Mesenchymal stem cell (in vitro differentiated cells and primary cell): ENCODE measurements around the gene FRMD4A.

Experiments
- DNase-seq: peaks from one replicate; pipeline ENCODE4 v3.0.0-alpha.2; 2013
- H2AFZ ChIP-seq: one replicate; pipeline ENCODE4 v1.6.1; 2013; ENCODE audit warnings: low read depth, mild to moderate bottlenecking, control low read depth, inconsistent platforms, low read length, moderate library complexity
- H2AK5ac ChIP-seq: 2 replicates; pipeline ENCODE4 v1.6.1; 2013; ENCODE audit warnings: low read length, moderate library complexity, mild to moderate bottlenecking, inconsistent platforms; ENCODE audit not compliant: severe bottlenecking
- H2BK120ac ChIP-seq: one replicate; pipeline ENCODE4 v1.6.1; 2013; ENCODE audit warnings: low read depth, mild to moderate bottlenecking, inconsistent platforms, low read length, moderate library complexity
- H2BK12ac ChIP-seq, 2 experiments: one replicate each; pipeline ENCODE4 v1.6.1; 2013; ENCODE audit warnings: inconsistent platforms in 2 of 2, low read length in 2 of 2, mild to moderate bottlenecking in 2 of 2, moderate library complexity in 2 of 2, control low read depth in 1 of 2
- H2BK15ac ChIP-seq: one replicate; pipeline ENCODE4 v1.6.1; 2013; ENCODE audit warnings: mild to moderate bottlenecking, low read depth, inconsistent platforms; ENCODE audit not compliant: poor library complexity, severe bottlenecking
- H2BK5ac ChIP-seq: 2 replicates; pipeline ENCODE4 v1.6.1; 2013; ENCODE audit warnings: low read depth, mild to moderate bottlenecking, low read length, control low read depth, inconsistent platforms; ENCODE audit not compliant: poor library complexity, severe bottlenecking
- H3K14ac ChIP-seq, 2 experiments: one replicate each; pipeline ENCODE4 v1.6.1; 2013; ENCODE audit warnings: inconsistent platforms in 2 of 2, low read length in 2 of 2, control low read depth in 1 of 2, mild to moderate bottlenecking in 1 of 2, moderate library complexity in 1 of 2
- H3K18ac ChIP-seq, 2 experiments: one replicate each; pipeline ENCODE4 v1.6.1; 2013; ENCODE audit warnings: inconsistent platforms in 2 of 2, low read length in 2 of 2, control low read depth in 1 of 2, low read depth in 1 of 2, mild to moderate bottlenecking in 1 of 2
- H3K23ac ChIP-seq, 2 experiments: one replicate each; pipeline ENCODE4 v1.6.1; 2013; ENCODE audit warnings: inconsistent platforms in 2 of 2, low read length in 2 of 2, mild to moderate bottlenecking in 2 of 2, moderate library complexity in 2 of 2, control low read depth in 1 of 2
- H3K27ac ChIP-seq: 2 replicates; pipeline ENCODE4 v1.5.1; 2013; ENCODE audit warnings: mild to moderate bottlenecking, moderate library complexity, low read length, control low read depth, inconsistent platforms; ENCODE audit not compliant: poor library complexity, severe bottlenecking
- H3K27me3 ChIP-seq, 2 experiments: 2 replicates each; pipeline versions ENCODE4 v1.6.1 to v1.7.0; 2013; ENCODE audit warnings: low read length in 2 of 2, mild to moderate bottlenecking in 2 of 2, moderate library complexity in 2 of 2, control low read depth in 1 of 2, inconsistent platforms in 1 of 2; ENCODE audit not compliant: control insufficient read depth in 1 of 2, insufficient read depth in 1 of 2
- H3K36me3 ChIP-seq, 2 experiments: 2 replicates each; pipeline versions ENCODE4 v1.6.1 to v1.7.0; 2013; ENCODE audit warnings: low read length in 2 of 2, control low read depth in 1 of 2, inconsistent platforms in 1 of 2, low read depth in 1 of 2, mild to moderate bottlenecking in 1 of 2; ENCODE audit not compliant: insufficient read depth in 2 of 2, control insufficient read depth in 1 of 2
- H3K4ac ChIP-seq, 2 experiments: one replicate each; pipeline ENCODE4 v1.6.1; 2013; ENCODE audit warnings: inconsistent platforms in 2 of 2, low read length in 2 of 2, mild to moderate bottlenecking in 2 of 2, moderate library complexity in 2 of 2, control low read depth in 1 of 2, low read depth in 1 of 2
- H3K4me1 ChIP-seq: 2 replicates; pipeline ENCODE4 v1.6.1; 2013; ENCODE audit warnings: low read depth, low read length, control low read depth; ENCODE audit not compliant: control insufficient read depth, insufficient read depth
- H3K4me2 ChIP-seq: 2 replicates; pipeline ENCODE4 v1.6.1; 2013; ENCODE audit warnings: low read length, mild to moderate bottlenecking, inconsistent platforms; ENCODE audit not compliant: poor library complexity, severe bottlenecking
- H3K4me3 ChIP-seq, 2 experiments: 2 replicates each; pipeline versions ENCODE4 v1.5.1 to v1.7.0; 2013; ENCODE audit warnings: low read length in 2 of 2, mild to moderate bottlenecking in 2 of 2, control low read depth in 1 of 2, low read depth in 1 of 2; ENCODE audit not compliant: insufficient read depth in 1 of 2
- H3K79me1 ChIP-seq: replicated peaks from 2 replicates; pipeline ENCODE4 v1.6.1; 2013; ENCODE audit warnings: mild to moderate bottlenecking, control low read depth, low read length, inconsistent platforms; ENCODE audit not compliant: poor library complexity, severe bottlenecking
- H3K9ac ChIP-seq: 2 replicates; pipeline ENCODE4 v1.7.0; 2013; ENCODE audit warnings: mild to moderate bottlenecking, low read length, moderate library complexity
- H3K9me3 ChIP-seq: 2 replicates; pipeline ENCODE4 v1.7.0; 2013; ENCODE audit warnings: mild to moderate bottlenecking, low read length; ENCODE audit not compliant: control insufficient read depth
- H4K8ac ChIP-seq: one replicate; pipeline ENCODE4 v1.6.1; 2013; ENCODE audit warnings: inconsistent platforms, mild to moderate bottlenecking, low read length, moderate library complexity
- H4K91ac ChIP-seq: one replicate; pipeline ENCODE4 v1.6.1; 2013; ENCODE audit warnings: mild to moderate bottlenecking, low read length, inconsistent platforms
- WGBS: methylation state at CpG from one replicate; pipeline ENCODE4 v1.1.7; 2013; ENCODE audit warnings: mixed read lengths; 5-methylcytosine and 5-hydroxymethylcytosine counted together

Gene FRMD4A

GRCh38 chr10:14369906-14370305 lies 39.2 kb upstream of the FRMD4A start:
- DNase-seq: no peak
- no peak overlapping the region for H3K14ac ChIP-seq
- no peak overlapping the region for H2BK15ac ChIP-seq

GRCh38 chr10:14366760-14367159 lies 36.0 kb upstream of the FRMD4A start:
- no peak overlapping the region for H3K4me2 ChIP-seq
- H3K14ac ChIP-seq: no peak overlapping the region
- no peak overlapping the region for H2BK15ac ChIP-seq
- no peak overlapping the region for H3K4ac ChIP-seq
- no peak overlapping the region for H4K91ac ChIP-seq
- H2BK120ac ChIP-seq: no peak overlapping the region
- no peak overlapping the region for H2BK5ac ChIP-seq
- H2AFZ ChIP-seq: no peak overlapping the region
- peaks cover 5% of the 10 kb centered on the region for H3K9me3 ChIP-seq
- H2AK5ac ChIP-seq: no peak overlapping the region
- H3K27ac ChIP-seq: no peak overlapping the region
- WGBS: 95% methylated on average over 1 of the region's 1 CpG
- H4K8ac ChIP-seq: no peak overlapping the region
- no peak overlapping the region for H3K9ac ChIP-seq
- no peak overlapping the region for H3K4me3 ChIP-seq
- H3K27me3 ChIP-seq: peaks cover 5 to 92% of the 10 kb centered on the region in 2 experiments
- peaks cover 9% of the 10 kb centered on the region for H3K4me1 ChIP-seq
- H2BK12ac ChIP-seq: no peak overlapping the region
- H3K79me1 ChIP-seq: no peaks in the 10 kb centered on the region
- no peaks in the 10 kb centered on the region for H3K36me3 ChIP-seq
- no peak for DNase-seq
- no peak overlapping the region for H3K18ac ChIP-seq
- no peak overlapping the region for H3K23ac ChIP-seq

More at GRCh38 chr10:14369906-14370305, 39.2 kb upstream of the FRMD4A start:
- Histone ChIP-seq H3K23ac (no peak overlapping the region), H3K27ac (no peak overlapping the region), H3K27me3 (peaks cover 10 to 90% of the 10 kb centered on the region in 2 experiments), H3K4me3 (no peak overlapping the region), H2BK12ac (no peak overlapping the region), H3K9me3 (peaks cover 5% of the 10 kb centered on the region), H3K4me2 (no peak overlapping the region), H3K36me3 (no peaks in the 10 kb centered on the region), H2BK5ac (no peak overlapping the region), H3K9ac (no peak overlapping the region), H4K91ac (no peak overlapping the region), H3K4me1 (no peaks in the 10 kb centered on the region), H2BK120ac (no peak overlapping the region), H3K18ac (no peak overlapping the region), H2AFZ (no peak overlapping the region), H3K79me1 (no peaks in the 10 kb centered on the region), H2AK5ac (no peak overlapping the region), H3K4ac (no peak overlapping the region), H4K8ac (no peak overlapping the region)

- Histone ChIP-seq H4K91ac (no peak overlapping the region), H3K4me3 (no peak overlapping the region), H2BK15ac (no peak overlapping the region), H3K27ac (no peak overlapping the region), H3K18ac (no peak overlapping the region), H2AK5ac (no peak overlapping the region), H3K9me3 (peaks cover 5% of the 10 kb centered on the region), H2AFZ (no peak overlapping the region), H3K4me2 (no peak overlapping the region), H3K27me3 (peaks cover 5 to 91% of the 10 kb centered on the region in 2 experiments), H3K14ac (no peak overlapping the region), H3K23ac (no peak overlapping the region), H3K9ac (no peak overlapping the region), H2BK12ac (no peak overlapping the region), H3K79me1 (no peaks in the 10 kb centered on the region), H3K4ac (no peak overlapping the region), H2BK120ac (no peak overlapping the region), H4K8ac (no peak overlapping the region), H3K4me1 (peaks cover 9% of the 10 kb centered on the region), H3K36me3 (no peaks in the 10 kb centered on the region), H2BK5ac (no peak overlapping the region)
- no peak for DNase-seq
- 80% methylated on average over 5 of the region's 6 CpGs for WGBS
These were observed 34.5 kb upstream of the FRMD4A start for GRCh38 chr10:14365266-14365665.

GRCh38 chr10:14362104-14362503 lies 31.4 kb upstream of the FRMD4A start:
- Histone ChIP-seq H2BK15ac (no peak overlapping the region), H3K27ac (no peak overlapping the region), H4K8ac (no peak overlapping the region), H2AFZ (no peak overlapping the region), H3K27me3 (peaks cover 5 to 85% of the 10 kb centered on the region in 2 experiments), H3K9me3 (no peaks in the 10 kb centered on the region), H3K4me3 (no peak overlapping the region), H3K4me2 (no peak overlapping the region), H3K18ac (no peak overlapping the region), H2BK12ac (no peak overlapping the region), H3K14ac (no peak overlapping the region), H2AK5ac (no peak overlapping the region), H3K79me1 (no peaks in the 10 kb centered on the region), H3K4me1 (peaks cover 13% of the 10 kb centered on the region), H2BK120ac (no peak overlapping the region), H3K23ac (no peak overlapping the region), H3K9ac (no peak overlapping the region), H3K36me3 (no peaks in the 10 kb centered on the region), H3K4ac (no peak overlapping the region), H4K91ac (no peak overlapping the region), H2BK5ac (no peak overlapping the region)
- DNase-seq: no peak
